WTC11 (cell line): ENCODE measurements around the gene PITHD1. TPM values are rescaled to one million over a fixed set of nuclear protein-coding genes. Genes with fewer than 3 reads are reported as not detected.

Source experiments
- ZNF232 ChIP-seq: sonication (generic); formaldehyde crosslinking; IDR thresholded peaks from 2 replicates; pipeline ENCODE4 v1.8.0; 2022; ENCODE audit warnings: mild to moderate bottlenecking, missing genetic modification reagents
- ZNF512 ChIP-seq: sonication (generic); formaldehyde crosslinking; IDR thresholded peaks from 2 replicates; pipeline ENCODE4 v1.8.1; 2022; ENCODE audit warnings: missing genetic modification reagents, borderline replicate concordance
- total RNA-seq: library from RNA; stranded (reverse); gene quantifications from 3 replicates; pipeline ENCODE4 v1.2.3, GENCODE V29; 2021

PITHD1 gene
- total RNA-seq, 1 experiment from 2014 or later: 66.2 TPM

DNA sequence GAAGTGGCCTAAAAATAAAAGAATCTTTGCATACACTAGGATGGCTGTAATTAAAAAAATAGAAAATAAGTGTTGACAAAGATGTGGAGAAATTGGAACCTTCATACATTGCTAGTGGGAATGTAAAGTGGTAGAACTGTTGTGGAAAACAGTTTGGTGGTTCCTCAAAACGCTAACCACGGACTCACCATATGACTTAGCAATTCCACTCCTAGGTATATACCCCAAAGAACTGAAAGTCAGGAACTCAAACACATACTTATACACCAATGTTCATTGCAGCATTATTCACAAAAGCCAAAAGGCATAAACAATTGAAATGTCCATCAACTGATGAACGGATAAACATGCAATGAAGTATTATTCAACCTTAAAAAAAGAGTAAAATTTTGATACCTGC, 57.8 kb downstream of the PITHD1 start (continued):
- TF ChIP-seq ZNF512 (CRISPR knock-in tag) (no peak), ZNF232 (no peak)

Other genes starting within 250 kb of the PITHD1 start
- gene E2F2, start 247.2 kb upstream of the PITHD1 start, total RNA-seq: 4.9 to 5.6 TPM (median 5.4 TPM) in 3 replicates
- gene ID3, start 218.9 kb upstream of the PITHD1 start, total RNA-seq: 168 to 278 TPM (median 273 TPM) in 3 replicates
- 1,406 to 1,500 TPM (median 1,442 TPM) in 3 replicates for gene RPL11, start 86.6 kb upstream of the PITHD1 start, total RNA-seq
- 35.9 to 45.1 TPM (median 36.6 TPM) in 3 replicates for gene ELOA, start 34.9 kb upstream of the PITHD1 start, total RNA-seq
- gene LYPLA2, start 12.7 kb downstream of the PITHD1 start, total RNA-seq: 131 to 164 TPM (median 134 TPM) in 3 replicates
- 30.3 to 36.6 TPM (median 35.8 TPM) in 3 replicates for gene GALE, start 22.3 kb downstream of the PITHD1 start, total RNA-seq
- gene HMGCL, start 47.0 kb downstream of the PITHD1 start, total RNA-seq: 22.7 to 31.2 TPM (median 25.4 TPM) in 3 replicates
- 7.5 to 8.3 TPM (median 7.8 TPM) in 3 replicates for gene FUCA1, start 89.9 kb downstream of the PITHD1 start, total RNA-seq
- gene CNR2, start 134.9 kb downstream of the PITHD1 start, total RNA-seq: not detected in 3 replicates
- 133 to 166 TPM (median 153 TPM) in 3 replicates for gene PNRC2, start 181.4 kb downstream of the PITHD1 start, total RNA-seq
- gene SRSF10, start 201.9 kb downstream of the PITHD1 start, total RNA-seq: 163 to 178 TPM (median 170 TPM) in 3 replicates